Medulla oblongata (tissue), 1 donor: ENCODE results near the gene FAM76A.
A peak's percentile ranks its signal among the peaks of the same experiment; 100 is the strongest.
"Not testable (repeated sequence)": the region's sequence is repeated elsewhere in the genome, so short reads cannot be mapped to it uniquely, and the experiment has no call there.

ENCODE experiments used
- DNase-seq: peaks from one replicate; pipeline ENCODE4 v3.0.0-alpha.2; 2015; ENCODE audit errors: extremely low spot score

The FAM76A gene

GRCh38 chr1:27724961-27725373 lies 794 bp upstream of the FAM76A start:
- DNase-seq = no peak

DNA sequence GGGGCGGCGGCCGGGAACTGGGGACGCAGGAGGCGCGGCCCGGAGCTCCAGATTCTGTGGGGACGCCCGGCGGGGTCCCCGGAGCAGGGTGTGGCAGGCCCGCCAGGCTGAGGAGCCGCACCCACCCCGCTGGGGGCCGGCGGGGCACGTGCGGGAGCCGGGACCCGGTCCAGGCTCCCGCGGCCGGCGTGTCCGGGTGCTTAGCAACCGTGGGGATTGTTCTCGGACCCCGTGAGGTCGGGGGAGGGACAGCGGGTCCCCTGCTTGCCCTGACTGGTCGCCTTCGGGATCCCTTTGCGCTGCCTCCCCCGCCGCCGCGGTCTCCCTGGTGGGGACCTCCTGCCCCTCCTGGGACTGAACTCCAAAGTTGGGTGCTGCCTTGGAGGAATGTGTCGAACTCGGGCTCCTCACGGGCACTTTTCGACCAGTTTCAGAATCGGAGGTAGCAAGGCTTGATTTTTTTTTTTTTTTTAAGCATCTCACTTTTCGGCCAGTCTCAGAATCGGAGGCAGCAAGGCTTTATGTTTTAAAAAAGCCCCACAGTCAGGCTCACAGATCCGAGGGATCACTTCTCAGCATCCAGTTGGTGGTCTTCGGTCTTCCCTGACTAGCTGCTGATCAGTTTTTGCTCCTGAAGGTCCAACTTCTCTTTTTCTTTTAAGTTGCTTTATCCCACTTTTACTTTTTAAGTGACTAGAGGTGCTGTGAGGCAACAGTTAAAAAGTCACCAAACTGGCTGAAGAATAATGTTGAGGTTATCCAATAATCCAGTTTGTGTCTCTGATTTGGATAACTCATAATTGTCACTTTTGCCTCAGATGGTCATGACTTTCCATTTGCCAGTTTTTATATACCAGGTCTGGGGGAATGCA lies 648 bp downstream of the FAM76A start:
- DNase-seq = peak; percentile 65

GRCh38 chr1:27727126-27727525 lies 1.4 kb downstream of the FAM76A start:
- DNase-seq = no peak

GRCh38 chr1:27736252-27736651 lies 10.5 kb downstream of the FAM76A start:
- DNase-seq = no peak

DNA sequence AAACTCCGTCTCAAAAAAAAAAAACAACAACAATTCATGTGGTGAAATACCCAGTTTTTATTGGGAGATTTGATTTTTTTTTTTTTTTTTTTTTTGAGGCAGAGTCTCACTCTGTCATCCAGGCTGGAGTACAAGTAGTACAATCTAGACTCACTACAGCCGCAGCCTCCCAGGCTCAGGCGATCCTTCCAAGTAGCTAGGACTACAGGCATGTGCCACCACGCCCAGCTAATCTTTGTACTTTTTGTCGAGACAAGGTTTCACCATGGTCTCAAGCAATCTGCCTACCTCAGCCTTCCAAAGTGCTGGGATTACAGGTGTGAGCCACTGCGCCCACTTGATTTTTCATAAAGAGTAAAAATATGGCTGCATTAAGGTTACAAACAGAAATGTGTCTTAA lies 15.4 kb downstream of the FAM76A start:
- no peak for DNase-seq

- DNase-seq = no peak
Observed at GRCh38 chr1:27744556-27744955, 18.8 kb downstream of the FAM76A start.

GRCh38 chr1:27745466-27745865 lies 19.7 kb downstream of the FAM76A start:
- no peak for DNase-seq

GRCh38 chr1:27752360-27752759 lies 26.6 kb downstream of the FAM76A start:
- DNase-seq = no peak

- no peak for DNase-seq
Observed at GRCh38 chr1:27755286-27755685, 29.5 kb downstream of the FAM76A start.

DNA sequence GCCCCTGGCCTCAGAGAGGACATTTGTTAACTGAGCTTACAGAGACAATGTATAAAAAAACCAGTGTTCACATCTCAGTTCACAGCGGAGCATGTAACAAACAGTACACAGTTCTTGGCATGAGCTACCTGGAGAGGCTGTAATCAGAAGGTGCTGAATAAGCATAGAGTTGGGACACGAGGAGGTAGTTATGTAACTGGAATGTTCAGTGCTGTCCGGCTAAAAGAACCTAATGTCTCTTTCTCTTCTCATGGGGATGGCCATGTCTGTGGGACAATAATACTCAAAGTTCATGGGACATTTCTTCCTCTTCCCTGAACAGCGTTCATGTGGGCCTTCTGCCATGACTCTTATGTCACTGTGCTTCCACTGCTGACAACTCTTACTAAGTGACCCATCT lies 30.1 kb downstream of the FAM76A start:
- peak; percentile 6 for DNase-seq

DNA sequence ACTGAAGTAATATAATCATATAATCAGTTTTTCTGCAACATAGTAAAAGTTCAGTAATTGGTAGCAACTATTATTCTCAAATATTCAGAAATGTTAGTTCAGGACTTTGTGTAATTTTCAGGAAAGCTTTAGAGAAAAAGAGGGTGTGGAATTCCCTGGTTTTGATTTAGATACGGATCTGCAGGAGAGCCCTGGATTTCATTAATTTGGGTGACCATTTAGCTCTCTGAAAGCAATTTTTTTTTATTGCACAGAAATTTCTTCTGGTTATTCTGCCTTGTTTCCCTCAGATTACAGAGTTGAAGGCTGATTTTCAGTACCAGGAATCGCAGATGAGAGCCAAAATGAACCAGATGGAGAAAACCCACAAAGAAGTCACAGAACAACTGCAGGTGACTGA lies 33.5 kb downstream of the FAM76A start:
- DNase-seq = no peak

DNA sequence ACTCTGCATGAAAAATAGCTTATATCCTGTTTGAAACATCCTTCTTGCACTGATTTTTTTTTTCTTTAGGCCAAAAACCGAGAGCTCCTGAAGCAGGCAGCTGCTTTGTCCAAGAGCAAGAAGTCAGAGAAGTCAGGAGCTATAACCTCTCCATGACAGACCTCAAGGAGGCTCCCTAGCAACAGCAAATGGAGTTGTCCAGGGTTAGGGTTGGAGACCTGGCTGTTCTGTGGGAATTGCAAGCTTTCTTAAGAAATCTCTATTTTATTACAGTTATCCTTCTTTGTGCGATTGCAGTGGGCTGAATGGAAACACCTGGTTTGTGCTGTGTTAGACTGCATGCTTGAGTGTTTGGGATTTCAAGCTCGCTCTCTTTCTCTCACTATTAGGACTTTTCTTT lies 34.7 kb downstream of the FAM76A start:
- no peak for DNase-seq

DNA sequence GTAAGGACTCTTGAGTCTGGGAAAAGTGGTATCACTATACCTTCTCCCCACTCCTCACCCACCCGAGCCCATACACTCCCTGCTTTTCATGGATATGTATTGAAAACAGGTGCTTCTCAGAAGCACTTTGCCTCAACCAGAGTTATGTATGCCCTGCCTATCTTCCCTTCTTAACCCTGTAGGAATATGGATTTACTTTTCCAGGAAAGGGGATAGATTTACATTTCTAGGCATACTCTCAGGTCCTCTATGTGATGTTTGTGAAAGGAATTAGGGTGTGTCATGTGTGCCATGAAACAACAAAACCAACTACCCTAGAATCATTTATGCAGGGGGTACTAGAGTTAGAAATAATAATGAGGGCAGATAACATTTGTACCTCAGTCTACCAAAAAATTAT lies 36.3 kb downstream of the FAM76A start:
- no peak for DNase-seq

DNA sequence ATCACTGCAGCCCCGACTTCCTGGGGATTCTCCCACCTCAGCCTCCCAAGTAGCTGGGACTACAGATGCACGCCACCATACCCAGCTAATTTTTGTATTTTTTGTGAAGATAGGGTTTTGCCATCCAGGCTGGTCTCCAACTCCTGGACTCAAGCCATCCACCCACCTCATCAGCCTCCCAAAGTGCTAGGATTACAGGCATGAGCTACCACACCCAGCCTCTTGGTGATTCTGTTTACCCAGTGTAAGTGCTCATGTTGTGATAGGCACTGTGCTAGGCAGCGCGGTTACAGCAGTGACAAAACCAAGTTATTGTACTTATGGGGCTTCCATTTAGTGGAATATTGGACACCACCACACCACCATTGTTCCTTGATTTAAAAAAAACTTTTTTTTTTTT lies 37.6 kb downstream of the FAM76A start:
- no peak for DNase-seq

DNA sequence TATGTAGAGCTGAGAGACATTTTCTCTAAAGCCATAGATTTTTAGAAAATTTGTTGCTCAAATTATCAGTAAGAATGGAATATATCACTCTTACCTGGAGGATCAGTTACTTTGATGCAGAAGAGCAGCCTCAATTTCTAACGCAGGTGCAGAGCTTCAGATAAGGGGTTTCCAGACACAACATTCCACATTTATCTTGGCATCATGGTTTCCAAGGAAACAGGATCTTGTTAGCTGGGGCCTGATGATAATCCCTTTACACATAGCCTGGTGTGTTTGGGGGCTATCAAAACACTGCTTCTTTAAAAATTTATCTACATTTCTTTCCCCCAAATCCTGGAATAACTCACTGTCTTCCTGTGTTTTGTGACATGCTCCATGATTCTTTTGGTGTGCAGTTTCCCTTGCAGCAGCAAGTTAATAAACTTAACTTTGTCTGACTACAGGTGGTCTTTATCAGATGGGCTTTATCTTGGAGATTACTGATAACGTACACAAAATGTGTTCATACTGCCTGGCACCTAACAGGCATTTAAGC lies 44.6 kb downstream of the FAM76A start:
- DNase-seq = no peak

- DNase-seq = peak; percentile 25
Observed at GRCh38 chr1:27772036-27772931, 46.5 kb downstream of the FAM76A start.

- peak; percentile 99 for DNase-seq
Observed at GRCh38 chr1:27772932-27773825, 47.4 kb downstream of the FAM76A start, which contains the start of gene STX12. Gene STX12 (plus strand): TSS chr1:27773219. CDS start chr1:27773308, 89 bp downstream.

- DNase-seq = peak; percentile 57
Observed at GRCh38 chr1:27773826-27774445, 48.2 kb downstream of the FAM76A start.

DNA sequence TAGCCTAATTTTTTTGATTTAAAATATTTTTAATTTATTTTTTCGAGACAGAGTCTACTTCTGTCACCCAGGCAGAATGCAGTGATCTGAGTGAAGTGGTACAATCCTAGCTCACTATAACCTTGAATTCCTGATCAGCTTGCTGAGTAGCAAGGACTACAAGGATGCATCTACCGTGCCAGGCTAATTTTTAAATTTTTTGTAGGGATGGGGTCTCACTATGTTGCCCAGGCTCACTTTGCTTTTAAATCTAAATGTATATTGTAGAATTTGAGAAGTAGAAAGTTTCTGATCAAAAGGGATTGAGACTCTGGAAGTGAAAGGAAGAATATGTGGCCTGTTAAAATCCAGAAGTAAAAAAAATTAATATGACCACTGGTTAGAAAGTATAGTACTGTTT lies 48.9 kb downstream of the FAM76A start:
- DNase-seq = no peak

- DNase-seq = not testable (repeated sequence)
Observed at GRCh38 chr1:27775336-27775735, 49.6 kb downstream of the FAM76A start.

GRCh38 chr1:27776276-27776675 lies 50.5 kb downstream of the FAM76A start:
- not testable (repeated sequence) for DNase-seq
